HUDEP-2 (cell line): ENCODE data around the gene FNDC11.
"Not testable (repeated sequence)": the region's sequence is repeated elsewhere in the genome, so short reads cannot be mapped to it uniquely, and the experiment has no call there.

Source experiments
- DNase-seq, 76 experiments: peaks; one replicate each; lab custom pipeline; 2025; ENCODE audit not compliant: unreplicated experiment in 76 of 76; lab: John Stamatoyannopoulos, UW

FNDC11 gene

DNA sequence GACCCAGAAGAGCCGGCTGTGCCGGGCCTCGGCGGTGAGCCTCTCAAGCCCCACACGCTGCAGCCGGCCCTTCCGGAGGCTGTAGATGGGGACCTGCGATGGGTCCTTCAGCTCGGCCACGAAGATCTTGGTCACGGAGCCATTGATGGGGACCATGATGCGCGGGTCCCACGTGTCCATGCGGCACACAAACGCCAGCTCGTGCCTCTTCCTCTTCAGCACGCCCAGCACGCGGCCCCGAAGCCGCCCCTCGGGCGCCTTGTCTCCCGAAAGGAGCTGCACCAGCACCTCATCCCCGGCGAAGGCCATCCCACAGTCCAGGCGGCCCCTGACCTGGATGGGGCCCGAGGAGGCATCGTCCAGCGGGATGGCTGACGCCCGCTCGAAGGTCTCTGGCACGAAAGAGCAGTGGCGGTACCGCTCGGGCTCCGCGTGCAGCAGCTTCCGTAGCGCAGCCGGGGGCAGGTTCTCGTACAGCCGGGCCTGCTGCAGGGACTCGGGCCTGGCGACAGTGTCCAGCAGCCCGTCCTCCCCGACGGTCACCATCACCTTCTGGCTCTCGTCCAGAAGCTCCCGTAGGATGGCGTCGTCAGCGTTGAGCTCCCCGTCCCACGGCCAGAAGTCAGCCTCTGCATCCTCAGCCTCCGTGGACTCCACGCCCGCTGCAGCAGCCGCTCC lies 11.2 kb downstream of the FNDC11 start:
- DNase-seq, result no peak

DNA sequence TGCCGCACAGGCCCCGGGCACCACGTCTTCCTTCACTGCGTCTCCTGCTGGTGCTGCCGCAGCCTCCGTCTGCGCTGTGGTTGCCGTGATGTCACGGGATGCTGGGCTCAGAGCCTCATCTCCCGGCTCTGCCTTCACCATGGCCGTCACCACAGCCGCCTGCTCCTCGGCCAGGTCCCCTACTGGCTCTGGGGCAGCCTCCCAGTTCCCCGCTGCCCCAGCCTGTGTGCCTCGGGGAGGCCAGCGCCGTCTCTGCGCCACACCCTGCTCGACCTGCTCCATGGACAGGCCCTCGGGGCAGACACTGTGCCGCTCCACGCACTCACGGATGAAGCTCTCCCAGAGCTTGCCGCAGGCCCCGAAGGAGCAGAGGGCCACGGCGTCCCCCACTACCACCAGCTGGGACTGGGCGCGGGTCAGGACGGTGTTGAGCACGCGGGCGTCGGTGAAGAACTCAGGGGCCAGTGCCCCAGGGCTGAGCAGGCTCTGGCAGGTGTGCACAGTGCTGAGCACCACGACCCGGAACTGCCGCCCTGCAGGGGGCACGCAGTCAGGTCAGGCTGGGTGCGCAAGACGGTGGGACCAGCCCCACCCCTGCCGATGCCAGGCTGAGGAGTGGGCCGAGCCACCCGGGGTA lies 11.9 kb downstream of the FNDC11 start:
- DNase-seq, result no peak

- DNase-seq, result no peak
Observed at GRCh38 chr20:63566395-63567135, 12.6 kb downstream of the FNDC11 start.

- no peak for DNase-seq
Observed at GRCh38 chr20:63567136-63567385, 13.1 kb downstream of the FNDC11 start.

DNA sequence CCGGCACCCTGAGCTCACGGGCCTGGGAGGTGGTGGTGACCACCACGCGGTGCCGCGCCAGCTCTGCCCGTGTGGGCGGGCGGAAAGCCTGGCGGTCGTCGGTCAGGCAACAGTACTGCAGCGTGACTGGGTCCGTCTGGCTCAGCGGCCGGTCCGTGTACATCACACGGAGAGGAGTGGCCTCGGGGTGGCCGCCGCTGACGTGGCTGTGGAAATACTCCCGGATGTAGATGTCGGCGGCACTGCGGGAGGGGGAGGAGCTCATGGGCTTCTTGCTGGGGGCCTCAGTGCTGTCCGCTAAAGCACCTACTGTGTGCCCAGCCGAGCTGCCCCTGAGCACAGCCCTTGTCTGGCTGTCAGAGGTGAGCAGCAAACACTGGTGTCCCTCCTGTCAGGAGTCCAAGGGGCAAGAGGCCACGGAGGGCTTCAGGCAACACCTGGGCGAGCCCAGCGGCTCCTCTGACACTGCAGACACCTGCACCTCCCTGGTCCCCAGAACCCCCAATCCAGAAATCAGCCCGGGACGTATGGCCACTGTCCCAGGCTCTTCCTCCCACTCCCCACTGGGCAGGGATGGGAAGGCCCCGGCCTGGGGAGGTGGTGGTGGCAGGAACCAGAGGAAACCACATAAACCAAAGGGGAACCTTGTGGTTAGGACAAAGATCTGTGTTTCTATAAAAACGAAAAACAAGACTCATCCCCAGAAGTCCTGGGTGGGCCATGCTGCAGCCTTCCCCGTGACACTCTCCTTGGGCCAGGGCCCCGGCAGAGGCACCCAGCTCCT lies 13.6 kb downstream of the FNDC11 start:
- no peak for DNase-seq

- DNase-seq, result no peak
Observed at GRCh38 chr20:63568170-63568981, 14.4 kb downstream of the FNDC11 start.

GRCh38 chr20:63568986-63569949 lies 15.3 kb downstream of the FNDC11 start:
- DNase-seq, result no peak

DNA sequence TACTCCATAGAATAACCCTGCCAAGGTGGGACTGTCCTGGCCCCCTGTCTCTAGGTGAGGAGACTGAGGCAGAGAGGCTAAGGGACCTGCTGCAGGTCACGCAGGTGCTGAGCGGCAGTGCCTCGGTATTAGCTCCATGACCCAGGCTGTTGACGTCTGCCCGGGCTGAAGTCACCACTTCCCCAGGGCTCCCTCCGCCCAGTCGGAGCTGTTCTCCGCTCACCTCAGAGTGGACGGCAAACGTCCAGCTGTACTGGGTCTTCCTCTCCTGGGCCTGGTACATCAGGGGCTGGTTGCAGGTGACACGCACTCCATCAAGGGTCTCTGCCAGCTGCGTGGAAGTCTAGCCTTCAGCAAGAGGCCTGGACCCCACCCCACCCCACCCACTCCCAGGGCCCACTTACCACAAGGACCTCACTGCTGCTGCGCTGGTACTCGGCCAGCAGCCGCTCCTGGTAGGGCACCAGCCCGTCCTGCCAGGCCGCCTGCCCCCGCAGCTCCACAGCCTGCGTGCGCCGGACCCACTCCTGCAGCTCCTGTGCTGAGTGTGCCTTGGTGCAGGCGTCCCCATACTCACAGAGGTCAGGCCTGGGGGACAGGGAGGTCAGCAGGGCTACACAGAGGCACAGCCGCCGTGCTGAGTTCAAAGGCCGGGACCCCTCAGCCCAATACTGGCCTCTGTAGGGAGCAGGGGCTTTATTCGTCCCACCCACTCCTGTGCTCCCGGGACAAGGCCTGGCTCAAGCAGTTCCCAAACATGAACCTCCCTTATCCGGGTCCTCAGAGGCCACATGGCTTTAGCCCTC lies 16.5 kb downstream of the FNDC11 start:
- DNase-seq, result no peak

GRCh38 chr20:63571087-63571478 lies 17.1 kb downstream of the FNDC11 start:
- not testable (repeated sequence) for DNase-seq

DNA sequence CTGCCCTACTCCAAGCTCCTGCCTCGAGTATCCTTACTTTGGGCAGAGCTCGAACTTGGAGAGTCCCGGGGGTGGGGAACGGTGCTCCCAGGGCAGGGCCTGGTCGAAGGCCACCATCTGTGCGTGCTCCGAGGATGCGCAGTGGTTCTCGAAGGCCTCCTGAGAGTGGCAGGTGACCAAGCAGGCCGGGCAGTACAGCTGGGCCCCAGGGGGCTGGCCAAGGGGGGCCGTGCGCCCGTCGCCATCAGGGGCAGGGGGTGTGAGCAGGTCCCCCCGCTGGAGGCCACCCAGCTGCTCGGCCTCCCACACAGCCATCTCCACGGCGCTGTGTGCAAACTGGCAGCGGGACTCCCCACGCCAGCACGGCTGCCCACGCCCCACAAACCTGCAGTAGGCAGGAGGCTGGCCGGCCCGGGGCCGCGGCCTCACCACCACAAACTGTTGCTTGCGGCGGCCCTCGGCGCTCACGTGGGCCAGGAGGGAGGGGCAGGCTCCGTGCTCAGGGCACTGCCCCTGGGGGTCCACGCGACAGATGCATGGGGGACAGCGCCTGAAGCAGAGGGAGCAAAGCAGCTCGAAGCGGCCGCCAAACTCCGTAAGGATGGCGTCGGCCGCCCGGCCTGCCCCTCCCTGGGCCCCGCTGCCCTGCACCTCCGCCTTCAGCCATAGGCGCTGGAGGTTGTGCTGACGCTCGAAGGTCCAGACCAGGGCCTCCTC lies 18.3 kb downstream of the FNDC11 start:
- no peak for DNase-seq

DNA sequence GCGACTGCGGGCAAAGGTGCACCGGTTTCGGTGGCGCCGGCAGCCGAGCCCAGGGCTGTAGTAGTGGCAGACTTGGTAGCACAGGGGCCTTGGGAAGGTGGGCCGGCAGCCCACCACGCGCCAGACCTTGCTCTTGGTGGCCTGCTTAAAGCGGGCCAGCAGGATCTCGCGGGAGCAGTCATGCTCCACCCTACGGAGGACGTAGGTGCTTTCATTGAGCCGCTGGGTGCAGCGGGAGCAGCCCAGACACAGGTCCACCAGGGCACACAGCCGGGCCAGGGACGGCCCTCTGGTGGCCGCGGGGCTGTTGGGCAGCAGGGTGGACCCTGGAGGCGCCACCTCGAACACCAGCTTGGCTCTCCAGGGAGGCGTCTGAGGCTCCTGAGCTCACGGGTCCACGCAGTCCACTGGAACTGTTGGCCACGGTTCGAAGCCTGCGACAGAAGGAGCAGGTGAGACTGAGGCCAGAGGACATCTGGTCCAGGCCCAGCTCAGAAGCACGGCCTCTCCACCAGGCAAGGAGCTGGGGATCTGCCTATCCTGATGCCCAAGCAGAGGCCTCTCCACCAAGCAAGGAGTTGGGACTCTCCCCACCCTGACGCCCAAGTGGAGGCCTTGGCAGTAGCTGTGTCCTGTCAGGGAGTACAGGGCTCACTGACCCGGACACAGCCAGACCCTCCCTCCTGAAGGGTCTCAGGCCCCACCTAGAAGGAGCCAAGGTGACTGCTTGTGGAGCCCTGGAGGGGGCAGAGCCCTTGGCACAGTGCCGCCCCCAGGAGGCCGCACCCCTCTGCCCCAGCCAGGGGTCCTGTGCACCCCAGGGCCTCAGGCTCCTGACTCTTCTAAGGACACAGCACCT lies 19.1 kb downstream of the FNDC11 start:
- DNase-seq, result no peak

GRCh38 chr20:63573647-63574131 lies 19.7 kb downstream of the FNDC11 start:
- no peak for DNase-seq

DNA sequence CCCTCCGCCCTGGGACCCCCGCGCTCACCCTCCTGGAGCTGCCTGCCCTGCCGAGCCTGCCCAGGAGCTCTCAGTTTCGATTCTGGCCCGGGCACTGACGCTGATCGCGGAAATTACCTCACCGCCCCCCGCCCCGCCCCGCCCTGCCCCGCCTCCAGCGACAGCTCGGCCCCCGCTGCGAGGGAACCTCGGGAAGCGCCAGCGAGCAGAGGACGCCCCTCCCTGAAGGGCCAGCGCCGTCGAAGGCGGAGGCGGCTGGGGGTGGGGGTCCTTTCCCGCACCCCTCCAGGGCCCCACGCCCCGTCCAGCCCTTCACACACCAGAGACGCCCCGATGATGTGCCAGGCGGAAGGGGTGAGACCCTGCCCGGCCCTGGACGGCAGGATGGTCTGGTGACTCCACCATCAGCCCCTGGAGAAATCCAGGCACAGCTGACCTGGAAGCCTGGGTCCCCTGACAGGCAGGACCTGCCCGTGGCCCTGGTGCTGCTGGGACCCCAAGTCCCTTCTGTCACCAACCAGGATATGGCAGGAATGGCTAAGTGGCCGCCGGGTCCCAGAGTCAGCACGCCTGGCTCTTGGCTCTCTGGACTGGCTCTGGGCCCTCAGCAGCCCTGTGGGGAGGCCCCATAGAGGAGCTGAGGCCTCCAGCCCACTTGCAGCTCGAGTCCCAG lies 20.3 kb downstream of the FNDC11 start, which contains the start of gene HELZ2:
HELZ2 (minus strand) TSS at position 84 of the 673 bp plus-strand sequence. CDS start 1,854 bp downstream, outside the sequence.
- peak in 53 of 76 experiments; percentile 10 to 75 (median 46) for DNase-seq

GRCh38 chr20:63574829-63575743 lies 21.1 kb downstream of the FNDC11 start:
- DNase-seq, result no peak

- DNase-seq, result no peak
Observed at GRCh38 chr20:63576311-63576710, 22.4 kb downstream of the FNDC11 start.
